ENCODE data around the gene SAXO1.

SAXO1 gene

DNA sequence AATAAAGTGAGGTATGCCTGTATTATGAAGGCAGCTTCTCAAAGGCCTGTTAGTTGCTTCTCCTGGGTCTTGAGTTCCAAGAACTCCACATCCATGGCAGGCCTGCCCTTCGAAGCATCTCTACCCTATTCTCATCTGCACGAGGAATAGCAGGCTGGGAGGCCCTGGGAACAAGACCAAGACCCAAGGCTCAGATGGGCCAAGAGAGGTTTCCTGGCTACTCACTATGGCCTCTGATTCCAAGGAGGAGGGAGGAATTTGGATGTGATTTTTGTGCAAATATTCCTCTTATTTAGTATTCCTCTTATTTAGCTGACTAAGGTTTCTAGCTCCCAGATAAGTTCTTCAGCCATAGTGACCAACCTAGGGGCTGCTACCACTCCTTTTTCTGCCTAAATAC, 151.3 kb downstream of the SAXO1 start:
- TF ChIP-seq, protein P1, sequence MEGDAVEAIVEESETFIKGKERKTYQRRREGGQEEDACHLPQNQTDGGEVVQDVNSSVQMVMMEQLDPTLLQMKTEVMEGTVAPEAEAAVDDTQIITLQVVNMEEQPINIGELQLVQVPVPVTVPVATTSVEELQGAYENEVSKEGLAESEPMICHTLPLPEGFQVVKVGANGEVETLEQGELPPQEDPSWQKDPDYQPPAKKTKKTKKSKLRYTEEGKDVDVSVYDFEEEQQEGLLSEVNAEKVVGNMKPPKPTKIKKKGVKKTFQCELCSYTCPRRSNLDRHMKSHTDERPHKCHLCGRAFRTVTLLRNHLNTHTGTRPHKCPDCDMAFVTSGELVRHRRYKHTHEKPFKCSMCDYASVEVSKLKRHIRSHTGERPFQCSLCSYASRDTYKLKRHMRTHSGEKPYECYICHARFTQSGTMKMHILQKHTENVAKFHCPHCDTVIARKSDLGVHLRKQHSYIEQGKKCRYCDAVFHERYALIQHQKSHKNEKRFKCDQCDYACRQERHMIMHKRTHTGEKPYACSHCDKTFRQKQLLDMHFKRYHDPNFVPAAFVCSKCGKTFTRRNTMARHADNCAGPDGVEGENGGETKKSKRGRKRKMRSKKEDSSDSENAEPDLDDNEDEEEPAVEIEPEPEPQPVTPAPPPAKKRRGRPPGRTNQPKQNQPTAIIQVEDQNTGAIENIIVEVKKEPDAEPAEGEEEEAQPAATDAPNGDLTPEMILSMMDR (IDR thresholded peaks at IDR 0.05; ENCODE audit: low read depth, low read length, missing control alignments): no peak
- no peak for DNase-seq (ENCODE audit: low read depth)
- H3K4me3 ChIP-seq (ENCODE audit: low read depth, low read length): no peak overlapping the region

DNA sequence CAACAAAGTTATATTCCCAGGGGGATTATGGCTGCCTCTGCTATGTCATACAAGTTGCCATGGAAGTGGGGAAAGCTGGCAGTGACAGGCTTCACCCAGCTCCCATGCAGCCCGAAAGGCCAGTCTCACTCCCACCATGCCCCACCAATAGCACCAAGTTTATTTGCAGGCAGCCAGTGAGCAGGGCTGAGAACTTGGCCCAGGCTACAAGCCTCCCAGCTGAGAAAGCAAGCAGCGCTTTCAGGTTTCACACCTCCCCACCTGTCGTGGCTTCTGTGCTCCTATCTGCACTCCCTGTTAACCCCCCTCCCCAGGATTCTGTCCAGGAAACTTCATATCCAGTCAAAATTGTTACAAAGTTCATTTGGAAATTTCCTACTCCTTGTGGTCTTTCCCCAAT, 155.0 kb downstream of the SAXO1 start:
- H3K4me3 ChIP-seq (ENCODE audit: low read depth, low read length): no peak overlapping the region
- TF ChIP-seq, protein P1 (IDR thresholded peaks at IDR 0.05; ENCODE audit: low read depth, low read length, missing control alignments): no peak
- no peak for DNase-seq (ENCODE audit: low read depth)
